ENCODE measurements around the gene GPRC6A. TPM values are rescaled to one million over a fixed set of nuclear protein-coding genes. Genes with fewer than 3 reads are reported as not detected.

Gene GPRC6A
- total RNA-seq, 1 experiment from 2014 or later, result not detected

GRCh38 chr6:116858060-116858459 lies 29.2 kb upstream of the GPRC6A start:
- H3K27me3 Mint-ChIP-seq (ENCODE audit: low read depth), result no peaks in the 10 kb centered on the region
- Histone ChIP-seq H3K14ac (ENCODE audit: insufficient read depth, low read length) (no peak overlapping the region), H3K4me2 (ENCODE audit: insufficient read depth, insufficient read length, low read length) (no peak overlapping the region), H3K56ac (ENCODE audit: insufficient read length, low read depth, low read length) (no peak overlapping the region), H2BK12ac (ENCODE audit: insufficient read length, low read depth, low read length) (no peak overlapping the region), H3K4me1 (ENCODE audit: insufficient read depth, low read length) (no peaks in the 10 kb centered on the region), H3K79me2 (ENCODE audit: insufficient read depth, low read length) (no peaks in the 10 kb centered on the region), H4K8ac (replicated peaks; ENCODE audit: insufficient read length, low read depth, low read length) (no peak overlapping the region), H3K9me3 (ENCODE audit: control insufficient read depth, low read depth, low read length) (peaks cover 5% of the 10 kb centered on the region), H2BK20ac (ENCODE audit: low read depth, low read length, poor library complexity, severe bottlenecking) (no peak overlapping the region), H3K18ac (ENCODE audit: insufficient read length, low read depth, low read length) (no peak overlapping the region), H2AK5ac (ENCODE audit: insufficient read length, low read length) (no peak overlapping the region), H3K23ac (ENCODE audit: insufficient read length, low read depth, low read length) (no peak overlapping the region), H4K91ac (ENCODE audit: insufficient read length, low read depth, low read length) (no peak overlapping the region), H4K20me1 (ENCODE audit: control insufficient read depth, insufficient read depth, insufficient read length) (no peaks in the 10 kb centered on the region), H3K9ac (ENCODE audit: extremely low read depth, insufficient read length, low read length) (no peak overlapping the region), H2BK5ac (ENCODE audit: insufficient read length, low read length) (no peak overlapping the region), H3K23me2 (ENCODE audit: insufficient read length, low read depth, low read length, poor library complexity, severe bottlenecking) (no peaks in the 10 kb centered on the region), H3K27me3 (ENCODE audit: insufficient read depth, low read length) (no peaks in the 10 kb centered on the region), H3K4ac (ENCODE audit: low read depth, low read length) (no peak overlapping the region), H4K5ac (ENCODE audit: insufficient read length, low read depth, low read length) (no peak overlapping the region), H3T11ph (ENCODE audit: low read length) (no peak overlapping the region), H2BK120ac (ENCODE audit: low read depth, low read length, poor library complexity, severe bottlenecking) (no peak overlapping the region), H2AFZ (ENCODE audit: low read length) (no peak overlapping the region), H3K27ac (ENCODE audit: insufficient read length, low read depth, low read length) (no peak overlapping the region), H2BK15ac (ENCODE audit: low read depth, low read length) (no peak overlapping the region), H3K79me1 (ENCODE audit: insufficient read depth, low read depth, low read length, poor library complexity, severe bottlenecking) (no peaks in the 10 kb centered on the region)
- DNase-seq, result no peak
- H3K27ac Mint-ChIP-seq, result no peak overlapping the region
- H3K4me1 Mint-ChIP-seq, result no peaks in the 10 kb centered on the region; a peak in 1 of 4 replicates
- peaks cover 18 to 41% (median 23%) of the 10 kb centered on the region in 3 experiments for H3K36me3 Mint-ChIP-seq (ENCODE audit: insufficient read depth in 1 of 3, low read depth in 3 of 3)
- TF ChIP-seq CTCF (conservative IDR thresholded peaks at IDR 0.05), result no peak
- H3K4me3 Mint-ChIP-seq, result no peak overlapping the region
- peaks cover 54 to 56% of the 10 kb centered on the region in 2 experiments for H3K9me3 Mint-ChIP-seq

Measured in H9 (cell line).